GM11168 (cell line): Measurements from ENCODE around the gene RBM45.

Experiments used
- in situ Hi-C: fragments of 300-500 bp; cut with MboI; formaldehyde crosslinking; loops from one replicate; pipeline ENCODE4 v1.12.0; 2022; ENCODE audit warnings: low sequenced_read_pairs; ENCODE audit not compliant: unreplicated experiment

Gene RBM45

DNA sequence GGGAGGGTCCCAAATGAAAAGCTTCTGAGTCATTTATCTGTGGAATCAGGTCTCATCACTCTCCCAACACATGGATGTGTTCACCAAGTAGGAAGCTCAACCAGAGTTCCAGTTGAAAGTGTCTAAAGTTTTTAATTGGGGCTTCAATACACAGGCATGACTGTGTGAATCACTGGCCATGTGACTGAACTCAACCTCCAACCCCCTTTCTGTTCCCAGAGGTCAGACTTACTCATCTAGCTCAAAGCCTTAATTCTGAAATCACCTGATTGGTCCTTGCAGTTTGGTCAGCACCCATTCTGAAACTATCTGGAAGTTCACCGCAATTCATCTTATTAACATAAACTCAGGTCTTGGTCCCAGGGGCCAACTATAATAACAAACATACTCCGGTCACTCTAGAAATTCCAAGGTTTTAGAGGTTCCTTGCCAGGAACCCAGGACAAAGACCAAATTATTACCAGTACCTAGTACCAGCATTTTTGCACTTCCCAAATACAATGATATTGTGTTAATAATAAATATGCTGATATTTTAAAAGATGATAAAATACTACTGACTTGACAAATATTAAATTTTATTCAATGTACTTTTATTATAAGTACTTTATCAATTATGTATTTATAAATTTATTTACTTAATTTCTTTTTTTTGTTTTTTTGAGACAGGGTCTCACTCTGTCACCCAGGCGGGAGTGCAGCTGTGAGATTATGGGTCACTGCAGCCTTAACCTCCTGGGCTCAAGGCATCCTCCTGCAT is 10.7 kb upstream of the RBM45 start:
- in situ Hi-C loops = loop anchor here (25.0 kb wide), 1 partner anchor 311 kb away; no protein-coding TSS in a partner anchor

DNA sequence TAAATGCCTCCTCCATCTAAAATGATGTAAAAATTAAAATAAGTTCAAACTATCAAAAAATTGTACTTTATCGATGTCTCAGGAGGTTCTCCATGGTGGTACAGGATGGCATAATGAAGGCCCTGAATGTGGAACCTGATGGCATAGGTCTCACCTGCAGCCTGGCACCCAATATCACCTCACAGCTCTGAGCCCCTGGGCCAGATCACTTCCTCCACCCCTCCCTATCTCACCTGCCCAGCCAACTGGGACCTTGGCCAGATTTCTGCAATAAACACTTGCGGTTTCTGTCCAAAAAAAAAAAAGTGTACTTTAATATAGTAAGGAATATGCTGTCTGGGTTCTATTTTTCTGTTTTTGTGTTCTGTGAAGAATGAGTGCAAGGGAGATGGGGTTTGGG is 6.7 kb upstream of the RBM45 start:
- in situ Hi-C loops = loop anchor here (25.0 kb wide), 1 partner anchor 307 kb away; no protein-coding TSS in a partner anchor

DNA sequence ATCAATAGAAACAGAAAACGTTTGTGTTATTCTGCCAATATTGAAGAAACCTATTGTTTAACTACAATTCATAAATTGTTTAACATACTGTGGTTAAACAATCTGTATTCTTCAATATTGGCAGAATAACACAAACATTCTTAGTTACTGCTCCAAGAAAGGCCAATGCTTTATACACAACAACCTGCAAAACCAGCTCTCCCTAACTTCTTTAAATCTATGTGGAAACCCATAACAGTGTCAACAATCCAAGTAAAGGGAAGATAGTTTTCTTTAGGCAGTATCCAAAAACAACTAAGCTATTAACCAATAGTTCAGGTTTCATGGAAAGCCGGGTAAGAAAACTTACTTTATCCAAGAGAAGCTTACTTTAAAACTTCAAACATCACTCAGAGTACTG is 6.2 kb upstream of the RBM45 start:
- in situ Hi-C loops = loop anchor here (25.0 kb wide), 1 partner anchor 306 kb away; no protein-coding TSS in a partner anchor

DNA sequence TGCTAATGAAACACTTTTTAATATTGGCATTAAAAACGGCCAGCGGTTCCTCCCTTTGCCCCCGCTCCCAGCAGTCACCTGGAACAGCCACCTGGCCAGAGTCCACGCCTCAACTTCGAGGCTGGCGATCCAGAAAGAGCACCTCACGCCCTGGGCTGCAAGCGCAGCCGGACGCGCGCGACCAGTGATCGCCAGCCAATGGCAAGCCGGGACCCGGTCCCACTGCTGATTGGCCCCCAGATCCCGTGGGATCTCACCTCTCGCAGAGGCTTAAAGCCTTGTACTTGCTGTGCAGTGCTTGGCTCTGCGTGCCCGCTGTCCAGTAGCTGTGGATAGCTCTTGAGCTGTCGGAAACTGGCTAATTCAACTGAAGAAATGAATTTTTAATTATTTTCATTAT is 4.1 kb upstream of the RBM45 start:
- in situ Hi-C loops = loop anchor here (25.0 kb wide), 1 partner anchor 304 kb away; no protein-coding TSS in a partner anchor

DNA sequence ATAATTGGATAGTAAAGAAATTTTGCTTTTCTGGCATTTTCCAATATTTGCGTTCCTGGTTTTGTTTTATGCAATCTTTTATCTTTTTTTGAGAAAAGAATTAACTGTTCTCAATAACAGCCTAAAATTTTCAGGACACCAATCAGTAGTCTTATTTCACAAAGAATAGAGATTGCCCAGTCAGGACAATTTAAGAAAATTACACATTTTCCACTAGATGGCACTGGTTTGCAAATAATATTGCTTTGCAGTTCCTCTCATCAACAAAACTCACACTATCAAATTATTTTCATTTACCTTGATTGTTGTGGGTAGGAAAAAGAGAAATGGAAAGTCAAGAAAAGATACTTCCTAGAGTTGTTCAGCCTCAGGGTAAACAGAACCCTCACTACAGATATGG is 2.4 kb upstream of the RBM45 start:
- in situ Hi-C loops = loop anchor here (25.0 kb wide), 1 partner anchor 302 kb away; no protein-coding TSS in a partner anchor

DNA sequence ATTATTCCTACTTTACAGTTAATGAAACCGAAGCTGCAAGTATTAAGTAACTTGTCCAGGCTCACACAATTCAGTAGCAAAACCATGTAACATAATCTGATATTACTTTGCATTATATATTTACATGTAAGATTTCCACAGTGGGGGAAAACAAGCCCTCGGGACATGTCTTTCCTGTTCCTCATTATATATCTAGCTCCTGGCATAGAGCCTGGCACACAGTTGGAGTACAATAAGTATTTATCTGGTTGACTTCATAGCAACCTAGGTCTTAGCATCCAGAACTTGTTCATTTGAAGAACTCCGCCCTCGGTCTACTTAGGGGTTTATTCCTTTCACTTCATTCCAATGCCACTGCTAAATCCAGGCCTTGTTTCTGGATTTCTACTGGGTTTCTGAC is 1.6 kb upstream of the RBM45 start:
- in situ Hi-C loops = loop anchor here (25.0 kb wide), 1 partner anchor 302 kb away; no protein-coding TSS in a partner anchor

DNA sequence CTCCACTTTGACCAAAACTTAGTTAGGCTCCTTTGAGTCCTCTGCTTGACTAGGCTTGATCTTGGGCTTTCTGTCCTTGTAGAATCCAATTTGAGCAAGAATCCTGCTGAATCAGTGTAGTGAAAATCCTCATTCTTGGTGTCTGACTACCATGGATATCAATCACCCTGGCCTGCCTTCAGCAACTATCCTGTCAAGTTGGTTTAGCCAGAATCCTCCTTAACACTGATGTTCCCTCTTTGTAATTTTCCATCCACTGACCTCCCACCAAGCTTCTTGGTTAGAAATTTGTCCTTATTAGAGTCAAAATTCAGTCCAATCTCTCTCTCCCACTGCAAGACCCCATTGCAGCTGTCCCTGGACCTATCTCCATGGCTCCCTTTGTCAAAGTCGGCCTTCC is 494 bp upstream of the RBM45 start:
- in situ Hi-C loops = loop anchor here (25.0 kb wide), 1 partner anchor 301 kb away; no protein-coding TSS in a partner anchor

DNA sequence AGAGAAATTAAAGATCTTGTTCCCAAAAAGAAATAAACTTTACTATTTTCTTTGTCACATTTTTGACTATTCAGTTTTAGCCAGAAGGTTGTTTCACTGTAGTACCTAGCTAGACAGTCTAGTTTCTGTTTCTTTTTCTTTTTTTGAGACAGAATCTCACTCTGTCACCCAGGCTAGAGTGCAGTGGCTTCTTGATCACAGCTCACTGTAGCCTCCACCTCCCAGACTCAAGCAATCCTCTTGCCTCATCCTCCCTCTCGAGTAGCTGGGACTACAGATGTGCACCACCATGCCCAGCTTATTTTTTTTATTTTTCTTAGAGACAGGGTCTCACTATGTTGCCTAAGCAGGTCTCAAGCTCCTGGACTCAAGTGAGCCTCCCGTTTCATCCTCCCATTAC is 2.2 kb downstream of the RBM45 start:
- in situ Hi-C loops = loop anchor here (25.0 kb wide), 1 partner anchor 298 kb away; no protein-coding TSS in a partner anchor

DNA sequence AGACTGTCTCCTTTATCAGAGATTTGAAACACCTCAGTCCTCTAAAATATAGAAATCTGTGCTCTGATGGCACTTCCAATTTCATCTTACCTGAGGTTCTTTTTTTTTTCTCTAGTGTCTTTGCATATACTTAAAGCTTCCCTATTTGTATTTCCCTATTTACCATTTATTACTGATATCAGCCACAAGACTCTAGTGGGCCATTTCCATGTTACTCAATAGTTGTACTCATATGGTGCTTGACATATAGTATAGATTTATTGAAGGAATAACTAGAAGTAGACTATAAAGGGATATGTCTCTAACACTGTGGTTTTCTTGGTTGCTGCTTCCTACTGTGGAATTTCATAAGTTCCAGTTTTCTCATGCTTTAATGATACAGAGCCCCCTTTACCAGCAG is 3.0 kb downstream of the RBM45 start:
- in situ Hi-C loops = loop anchor here (25.0 kb wide), 1 partner anchor 297 kb away; no protein-coding TSS in a partner anchor

DNA sequence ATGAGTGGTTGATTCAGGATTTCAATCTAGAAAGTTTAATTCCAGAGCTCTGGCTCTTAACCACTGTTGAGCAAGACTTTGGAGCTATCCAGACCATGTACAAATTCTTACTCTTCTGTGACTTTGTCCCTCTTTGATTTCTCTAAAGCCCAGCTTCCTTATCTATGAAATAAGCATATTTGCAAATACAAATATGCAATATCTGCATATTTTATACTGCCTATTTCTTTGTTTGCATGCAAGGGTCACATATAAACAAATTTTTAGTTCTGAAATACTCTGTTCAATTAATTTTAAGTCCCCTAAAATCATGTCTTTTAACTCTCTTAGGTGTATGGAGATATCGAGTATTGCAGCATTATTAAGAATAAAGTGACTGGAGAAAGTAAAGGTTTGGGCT is 5.5 kb downstream of the RBM45 start:
- in situ Hi-C loops = loop anchor here (25.0 kb wide), 1 partner anchor 295 kb away; no protein-coding TSS in a partner anchor

DNA sequence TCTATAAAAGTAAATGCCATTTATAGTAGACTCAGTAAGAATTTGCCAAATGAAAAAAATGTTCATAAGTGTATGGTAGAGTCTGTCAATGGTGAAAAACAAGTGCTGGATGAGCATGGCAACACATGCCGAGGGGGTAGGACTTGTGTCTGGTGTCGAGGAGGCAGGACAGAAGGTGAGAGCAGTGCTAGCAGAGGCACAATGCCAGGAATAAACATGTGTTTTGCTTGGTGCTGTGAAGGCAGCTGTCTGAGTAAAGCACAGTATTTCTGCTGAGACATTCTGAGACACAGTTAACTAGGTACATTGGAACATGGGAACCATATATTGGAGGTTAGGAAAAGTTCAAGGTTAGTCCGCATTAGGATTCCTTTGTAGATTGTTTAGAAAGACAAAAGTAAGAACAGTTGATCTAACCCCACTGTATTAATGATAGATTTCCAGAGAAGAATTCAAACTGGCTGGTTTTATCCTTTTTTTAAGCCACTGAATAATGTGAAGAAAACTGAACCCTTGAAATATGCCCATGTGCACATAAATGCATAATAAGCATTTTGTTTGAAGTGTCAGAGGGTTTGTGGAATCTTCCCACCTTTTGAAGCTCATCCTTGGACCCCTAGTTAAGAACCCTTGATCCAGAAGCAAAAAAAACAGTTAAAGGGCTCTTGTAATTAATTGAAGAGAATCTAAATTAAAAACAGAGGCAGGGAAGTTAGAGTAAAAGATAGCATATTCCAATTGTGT is 7.1 kb downstream of the RBM45 start:
- in situ Hi-C loops = loop anchor here (25.0 kb wide), 1 partner anchor 293 kb away; no protein-coding TSS in a partner anchor

DNA sequence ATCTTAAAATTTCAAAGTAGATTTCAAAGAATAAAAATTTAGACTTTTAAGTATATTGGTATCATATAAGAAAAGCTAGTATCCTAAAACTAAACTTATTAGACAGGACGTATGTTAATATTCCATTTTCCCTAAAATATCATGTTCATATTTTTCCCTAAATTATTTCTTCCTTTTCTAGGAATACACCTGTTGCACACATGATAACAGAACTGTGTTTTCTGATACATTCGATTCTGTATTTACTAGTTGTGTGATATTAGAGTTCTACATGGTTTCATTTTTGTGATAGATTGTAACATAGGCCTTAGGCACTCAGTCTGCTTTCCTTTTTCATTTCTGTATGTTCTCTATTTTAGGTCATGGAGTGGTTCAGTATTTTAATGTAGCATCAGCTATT is 10.9 kb downstream of the RBM45 start:
- in situ Hi-C loops = loop anchor here (25.0 kb wide), 1 partner anchor 289 kb away; no protein-coding TSS in a partner anchor

DNA sequence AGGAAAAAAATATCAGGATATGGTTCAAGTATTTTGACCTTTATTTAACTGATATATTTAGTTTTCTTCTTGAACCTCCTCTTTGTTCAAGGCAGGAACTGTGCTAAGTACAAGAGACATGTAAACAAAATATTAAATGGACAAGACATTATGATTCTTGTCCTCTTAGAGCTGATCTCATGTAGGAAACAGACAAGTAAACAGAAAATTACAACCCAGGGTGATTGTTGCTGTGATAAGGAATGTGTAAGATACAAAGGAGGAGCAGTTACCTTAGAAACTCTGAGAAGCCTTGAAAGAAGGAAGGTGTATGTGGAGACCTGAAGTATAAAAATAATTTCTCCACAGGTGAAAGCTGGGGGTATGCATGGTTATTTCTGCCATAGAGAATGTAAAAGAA is 12.9 kb downstream of the RBM45 start:
- in situ Hi-C loops = loop anchor here (5.0 kb wide), 1 partner anchor 107 kb away; no protein-coding TSS in a partner anchor

DNA sequence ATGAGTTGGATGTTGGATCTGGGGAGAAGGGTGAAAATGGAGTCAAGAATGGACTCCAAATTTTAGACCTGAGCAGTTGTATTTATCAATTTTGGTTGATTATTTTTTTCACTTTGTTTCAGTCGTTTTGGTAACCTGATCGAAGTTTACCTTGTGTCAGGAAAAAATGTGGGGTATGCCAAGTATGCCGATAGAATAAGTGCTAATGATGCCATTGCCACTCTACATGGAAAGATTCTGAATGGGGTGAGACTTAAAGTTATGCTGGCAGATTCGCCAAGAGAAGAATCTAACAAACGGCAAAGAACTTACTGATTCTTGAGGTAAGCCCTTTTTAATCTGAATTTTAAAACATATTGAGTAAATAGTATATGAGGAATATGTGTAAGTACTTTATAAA is 13.6 kb downstream of the RBM45 start:
- in situ Hi-C loops = loop anchor here (5.0 kb wide), 1 partner anchor 106 kb away; no protein-coding TSS in a partner anchor

DNA sequence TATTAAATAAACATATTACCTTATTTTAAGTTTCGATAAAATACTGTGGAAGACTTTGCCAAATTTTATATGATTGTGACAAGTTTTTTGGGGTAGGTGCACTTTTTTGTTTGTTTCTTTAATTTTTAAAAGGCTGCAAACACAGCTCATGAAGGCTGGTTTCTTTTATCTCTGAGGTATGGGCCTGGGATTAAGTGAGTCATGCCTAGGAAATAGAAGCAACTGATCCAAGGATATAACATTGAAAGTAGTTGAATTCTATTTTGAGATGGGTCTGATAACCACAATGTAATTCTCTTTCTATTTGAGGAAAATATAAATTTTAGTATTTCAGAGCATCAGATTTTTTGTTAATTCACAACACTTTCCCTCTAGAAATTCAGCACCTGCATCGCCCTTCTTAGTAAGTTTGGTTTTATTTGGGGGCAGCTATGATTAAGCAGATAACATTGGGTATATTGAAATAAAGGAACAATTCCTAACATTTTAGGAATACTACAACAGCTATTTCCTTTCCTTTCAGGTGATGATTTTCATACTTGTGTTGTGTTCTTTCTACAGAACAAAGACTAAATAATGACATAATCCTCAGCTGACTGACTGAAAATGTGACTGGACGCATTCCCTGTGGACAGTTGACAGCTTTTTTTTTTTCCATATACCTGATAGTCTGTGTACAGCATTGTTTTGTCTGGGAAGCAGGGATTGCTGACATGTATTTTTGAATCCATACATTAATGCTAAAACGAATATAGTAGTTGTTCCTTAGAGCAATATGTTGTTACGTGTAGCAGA is 16.8 kb downstream of the RBM45 start:
- in situ Hi-C loops = loop anchor here (5.0 kb wide), 1 partner anchor 103 kb away; no protein-coding TSS in a partner anchor

DNA sequence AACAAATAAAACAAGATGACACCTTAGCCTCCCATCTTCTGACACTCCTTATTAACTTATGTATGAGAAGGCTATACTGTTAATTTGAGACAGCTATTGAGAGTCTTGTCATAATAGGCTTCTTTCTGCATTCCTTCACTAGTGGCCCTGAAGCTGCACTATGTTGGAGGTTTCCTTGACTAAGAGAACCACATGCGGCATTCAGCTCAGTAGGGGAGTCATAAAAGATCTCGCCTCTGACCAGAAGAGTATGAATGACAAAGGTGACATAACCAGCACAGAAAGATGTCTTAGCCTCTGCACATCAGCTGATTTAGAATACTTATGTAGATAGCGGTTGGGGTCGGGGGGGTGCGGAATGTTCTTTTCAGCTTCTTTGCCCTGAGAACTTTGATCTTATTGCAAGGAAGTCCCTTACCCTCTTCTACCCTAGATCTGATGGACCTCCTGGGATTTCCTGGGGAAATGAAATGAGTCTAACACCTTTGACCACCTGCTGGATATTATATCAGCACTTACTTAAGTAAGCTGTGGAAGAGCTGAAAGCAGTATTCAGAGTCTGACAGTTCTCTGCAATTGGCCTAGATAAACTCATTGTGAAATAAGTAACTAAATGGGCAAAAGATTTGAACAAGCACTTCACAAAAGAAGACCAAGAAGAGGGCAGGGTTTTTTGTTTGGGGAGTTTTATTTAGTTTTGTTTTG is 24.2 kb downstream of the RBM45 start:
- in situ Hi-C loops = loop anchor here (10.0 kb wide), 1 partner anchor 138 kb away; no protein-coding TSS in a partner anchor

DNA sequence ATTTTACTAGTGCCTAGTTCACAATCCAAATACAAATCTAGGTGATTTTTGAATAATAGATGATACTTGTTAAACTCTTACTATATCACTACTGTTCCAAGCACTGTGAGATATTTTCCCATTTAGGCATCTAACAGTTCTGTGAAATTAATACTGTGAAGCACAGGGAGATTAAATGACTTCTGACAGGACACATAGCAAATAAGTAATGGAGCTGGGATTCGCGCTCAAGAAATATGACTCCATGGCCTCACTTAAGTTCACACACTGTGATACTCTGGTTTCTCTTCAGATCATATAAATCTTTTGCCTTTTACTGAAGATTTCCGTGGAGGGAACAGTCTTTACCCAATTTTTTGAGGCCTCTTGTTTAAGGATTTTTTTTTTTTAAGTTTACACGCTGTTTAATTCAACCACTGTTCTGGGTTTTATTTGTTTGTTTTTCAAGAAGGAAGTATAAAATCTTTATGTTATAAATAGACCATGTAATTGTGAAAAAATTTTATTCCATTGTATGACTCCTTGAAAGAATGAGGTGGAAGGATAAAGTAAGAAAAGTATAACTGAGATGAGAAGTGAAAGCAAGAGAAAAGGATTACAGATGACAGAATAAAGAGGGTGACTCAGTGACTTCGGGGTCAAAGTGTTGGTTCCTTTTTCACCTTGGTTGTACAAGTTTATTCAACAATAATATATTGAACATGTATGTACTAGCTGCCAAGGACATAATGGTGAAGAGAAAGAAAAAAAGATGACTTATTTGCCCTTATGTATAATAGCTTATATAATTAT is 30.2 kb downstream of the RBM45 start:
- in situ Hi-C loops = no loop called here

DNA sequence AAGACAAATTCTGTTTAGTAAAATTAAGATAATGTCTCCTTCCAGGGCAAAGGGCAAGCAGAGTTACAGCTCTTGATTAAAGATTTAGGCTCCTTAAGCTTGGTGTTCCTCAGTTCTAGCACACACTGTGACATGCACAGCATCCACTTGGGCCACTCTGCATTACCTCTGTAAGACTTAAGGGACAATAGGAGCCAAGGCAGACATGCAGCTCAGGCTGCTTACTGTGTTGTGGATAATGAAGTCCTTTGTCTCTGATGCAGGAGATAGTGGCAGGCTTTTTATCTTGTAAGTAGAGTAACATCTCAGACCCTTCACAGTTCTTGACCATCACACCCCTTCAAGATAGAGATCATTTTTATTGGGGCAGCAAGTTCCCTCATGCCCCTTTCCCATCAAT is 31.2 kb downstream of the RBM45 start:
- in situ Hi-C loops = no loop called here
